NCI-H345 treated with DMSO at 0.1 percent for 48 hours (cell line): ENCODE measurements around the gene PYGO2.

Source experiments
- DNase-seq: peaks from one replicate; lab custom pipeline; 2025; ENCODE audit not compliant: unreplicated experiment; lab: John Stamatoyannopoulos, UW

The PYGO2 gene

DNA sequence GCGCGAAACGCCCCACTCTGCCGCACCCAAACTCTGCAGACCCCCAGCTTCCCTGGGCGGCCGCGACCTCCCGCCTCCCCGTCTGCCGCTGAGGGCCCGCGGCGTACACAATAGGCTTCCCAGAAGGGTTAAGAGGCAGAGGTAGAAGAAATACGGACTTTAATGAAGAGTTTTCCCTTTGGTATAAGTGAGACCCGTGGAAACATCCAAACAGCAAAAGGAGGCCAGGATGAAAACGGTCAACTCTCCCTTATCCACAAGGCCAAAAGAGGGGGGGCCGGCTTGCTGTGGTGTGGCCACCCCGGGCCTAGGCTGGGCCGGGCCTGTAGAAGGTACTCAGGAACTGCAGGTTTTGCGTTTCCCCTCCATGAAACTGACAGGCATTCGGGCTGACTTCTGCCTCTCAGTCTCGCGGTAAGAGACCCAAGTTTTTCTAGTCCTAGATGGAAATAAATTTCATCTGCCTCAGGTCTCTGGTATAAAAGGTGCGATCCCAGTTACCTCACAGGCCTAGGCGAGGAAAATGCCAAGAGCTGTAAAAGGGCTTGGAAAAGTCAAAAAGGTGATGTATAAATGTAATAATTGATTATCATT lies 671 bp upstream of the PYGO2 start:
- DNase-seq: peak; percentile 56

DNA sequence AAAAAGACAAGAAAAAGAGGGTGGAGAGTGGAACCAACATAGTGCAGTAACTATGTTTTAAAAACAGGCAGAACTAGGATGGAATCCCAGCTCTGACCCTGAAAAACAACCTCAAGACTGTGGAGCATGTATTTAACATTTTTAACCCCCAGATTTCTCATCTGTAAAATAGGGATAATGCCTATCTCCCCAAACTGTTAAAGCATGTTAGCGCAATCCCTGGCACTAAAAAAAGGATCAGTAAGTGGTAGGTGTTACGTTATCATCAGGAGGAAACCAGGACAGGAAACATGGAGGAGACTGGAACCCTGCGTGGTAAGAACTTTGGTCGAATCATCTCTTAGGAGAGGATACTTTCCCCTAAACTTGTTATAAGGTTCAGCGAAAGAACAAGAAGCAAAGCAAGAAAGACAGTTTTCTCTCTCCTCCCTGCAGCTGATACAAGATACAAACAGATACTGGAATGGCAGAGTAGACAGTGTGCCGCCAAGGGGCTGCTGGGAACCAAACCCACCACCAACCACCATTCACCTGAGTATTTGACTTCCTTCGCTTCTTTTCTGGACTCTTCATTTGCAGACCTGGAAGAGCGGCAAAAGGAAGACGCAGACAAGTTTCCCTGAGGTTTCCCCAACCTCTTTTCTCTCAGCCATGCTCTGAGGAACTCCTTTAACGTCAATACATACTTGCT lies 991 bp downstream of the PYGO2 start:
- no peak for DNase-seq

DNA sequence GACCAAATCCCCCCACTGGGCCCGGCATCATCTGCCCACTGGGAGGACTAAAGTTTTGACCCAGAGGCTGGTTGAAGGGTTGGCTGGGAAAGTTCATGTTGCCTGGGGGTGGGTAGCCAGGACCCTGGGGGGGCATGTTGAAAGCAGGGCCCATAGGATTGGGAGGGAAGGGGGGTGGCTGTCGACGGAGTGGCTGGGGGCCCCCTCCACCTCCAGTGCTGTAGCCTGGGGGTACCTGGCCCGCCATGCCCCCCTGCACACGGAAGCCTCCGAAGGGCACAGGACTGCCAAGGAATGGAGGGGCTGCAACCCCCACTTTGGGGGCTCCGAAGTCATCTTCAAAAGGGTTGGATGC lies 2.2 kb downstream of the PYGO2 start:
- no peak for DNase-seq

DNA sequence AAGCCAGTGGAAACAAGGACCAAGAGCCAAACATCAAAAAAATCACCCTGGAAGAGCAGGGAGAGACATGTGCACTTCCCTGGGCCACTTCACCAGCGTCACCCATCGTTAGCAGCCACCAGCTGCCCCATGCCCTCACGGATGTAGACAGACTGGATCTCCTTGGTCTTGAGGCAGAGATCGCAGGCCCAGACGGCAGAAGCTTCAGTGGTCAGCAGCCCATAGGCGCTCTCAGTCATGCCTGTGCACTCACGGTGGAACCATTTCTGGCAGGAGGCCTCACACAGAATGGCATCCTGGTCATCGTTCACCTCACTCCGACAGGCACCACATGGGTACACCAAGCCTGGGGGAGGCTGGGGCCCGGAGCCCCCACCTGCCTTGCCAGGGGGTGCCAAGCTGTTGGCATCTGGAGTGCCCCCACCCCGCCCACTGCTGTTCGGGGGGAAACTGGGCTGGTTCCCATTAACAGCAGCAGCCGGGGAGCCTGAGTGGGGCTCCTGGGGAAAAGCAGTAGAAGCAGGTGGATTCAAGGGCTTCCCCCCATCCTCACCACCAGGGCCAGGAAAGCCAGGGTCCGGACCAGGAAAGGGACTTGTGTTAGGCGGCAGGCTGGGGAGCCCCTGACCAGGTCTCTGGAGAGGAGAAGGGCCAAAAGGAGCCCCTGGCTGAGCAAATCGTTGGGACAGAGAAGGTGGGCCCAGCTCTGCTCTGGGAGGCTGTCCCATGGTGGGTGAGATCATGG lies 2.7 kb downstream of the PYGO2 start:
- DNase-seq: no peak

DNA sequence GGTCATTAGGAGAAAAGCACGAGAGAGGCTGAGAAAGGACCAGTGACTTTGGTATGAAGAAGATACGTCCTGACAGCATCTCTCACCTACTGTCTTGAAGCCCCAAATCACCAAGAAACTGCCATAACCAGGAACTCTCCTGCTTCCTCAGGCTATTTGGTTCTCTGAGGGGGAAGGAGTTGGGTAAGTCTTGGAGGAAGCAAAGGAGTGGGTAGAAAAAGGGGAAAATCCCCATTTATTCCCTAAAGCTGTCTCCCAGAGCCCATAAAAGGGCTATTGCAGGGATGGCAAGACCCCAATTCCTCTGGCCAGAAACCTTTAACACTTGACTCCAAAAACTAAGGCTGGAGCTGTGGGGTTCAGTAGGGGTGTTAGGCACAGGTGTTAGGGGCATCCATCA lies 3.5 kb downstream of the PYGO2 start:
- no peak for DNase-seq

DNA sequence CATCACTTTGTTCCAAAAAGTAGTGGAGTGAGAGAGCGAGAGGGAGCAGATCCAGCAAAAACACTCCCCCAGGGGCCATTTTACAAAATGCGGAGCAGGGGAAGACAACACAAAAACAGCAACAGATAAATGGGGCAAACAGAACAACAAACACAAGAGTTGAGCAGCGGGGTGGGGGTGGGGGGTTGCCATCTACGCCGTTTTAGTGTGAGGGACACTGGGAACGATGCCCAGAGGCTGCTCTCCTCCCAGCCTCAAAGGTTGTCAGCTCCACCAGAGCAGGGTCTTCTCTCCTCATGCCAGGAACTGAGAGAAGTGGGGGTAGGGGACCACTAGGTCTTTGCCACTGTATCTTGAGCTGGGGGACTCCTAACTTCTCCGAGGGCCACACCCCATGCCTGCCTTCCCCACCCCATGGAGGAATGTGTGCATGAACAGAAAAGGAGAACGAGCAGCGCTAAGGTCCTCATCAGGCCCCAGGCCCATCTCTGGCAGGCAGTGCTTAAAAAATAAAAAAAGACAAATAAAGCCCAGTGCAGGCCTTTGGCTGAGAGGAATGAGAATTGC lies 4.4 kb downstream of the PYGO2 start:
- DNase-seq: no peak

DNA sequence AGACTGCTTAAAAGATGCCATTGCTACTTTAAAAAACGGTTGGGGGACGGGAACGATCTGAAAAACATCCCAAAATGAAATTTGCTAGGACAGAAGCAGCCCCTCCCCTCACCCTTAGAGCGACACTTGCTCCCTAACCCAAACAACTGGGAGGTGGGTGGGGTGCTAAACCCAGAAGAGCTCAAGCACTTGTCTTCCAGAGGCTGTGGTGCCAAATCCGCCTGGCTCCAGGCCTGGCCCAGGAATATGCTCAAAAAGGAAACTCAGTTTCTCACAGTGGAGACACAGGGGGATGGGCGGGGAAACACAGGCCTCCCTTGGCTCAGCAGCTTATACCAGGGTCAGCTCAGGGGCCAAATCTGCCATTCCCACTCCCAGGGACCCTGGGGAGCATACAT lies 5.0 kb downstream of the PYGO2 start:
- DNase-seq: no peak

DNA sequence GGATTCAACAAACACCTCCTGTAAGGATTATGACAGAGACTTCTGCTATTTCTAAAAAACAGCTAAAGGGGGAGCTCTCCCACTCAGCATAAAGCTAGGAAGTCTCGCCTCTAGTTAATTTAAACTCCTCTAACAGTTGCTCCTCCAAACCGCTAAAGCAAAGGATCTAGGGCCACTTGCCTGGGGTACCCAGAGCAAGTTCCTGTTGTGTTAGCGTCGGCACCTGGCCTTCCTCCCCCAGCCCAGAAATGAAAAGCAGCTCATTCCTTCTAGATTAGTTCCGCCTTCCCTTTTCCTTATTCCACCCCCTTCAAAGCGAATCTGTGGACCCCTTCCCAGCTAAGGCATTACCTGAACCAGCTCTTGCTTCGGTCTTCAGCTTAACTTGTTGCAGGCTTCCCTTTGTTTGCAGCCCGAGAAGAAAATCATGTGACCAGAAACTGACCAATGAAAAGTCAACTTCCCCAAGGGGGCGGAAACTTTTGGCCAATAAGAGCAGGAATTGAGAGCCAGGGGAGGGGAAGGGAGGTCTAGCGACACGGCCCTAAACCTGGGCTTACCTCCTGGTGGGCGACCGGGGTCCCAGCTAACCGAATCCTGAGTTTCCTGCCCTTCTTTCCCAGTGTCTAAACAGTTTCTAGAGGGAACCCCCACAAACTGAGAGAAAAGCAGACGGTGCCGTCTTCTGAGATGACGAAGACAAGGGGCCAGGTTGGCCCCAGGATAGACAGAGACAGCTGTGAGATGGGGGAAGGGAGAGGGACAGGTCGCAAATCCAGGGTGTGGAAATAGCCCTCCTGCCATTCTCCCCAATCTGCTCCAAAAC lies 5.7 kb downstream of the PYGO2 start, which contains the start of gene PBXIP1:
TSS of gene PBXIP1 (minus strand) at position 382 of the 826 bp plus-strand sequence. CDS start 2,378 bp downstream, outside the sequence.
- DNase-seq: peak; percentile 99

DNA sequence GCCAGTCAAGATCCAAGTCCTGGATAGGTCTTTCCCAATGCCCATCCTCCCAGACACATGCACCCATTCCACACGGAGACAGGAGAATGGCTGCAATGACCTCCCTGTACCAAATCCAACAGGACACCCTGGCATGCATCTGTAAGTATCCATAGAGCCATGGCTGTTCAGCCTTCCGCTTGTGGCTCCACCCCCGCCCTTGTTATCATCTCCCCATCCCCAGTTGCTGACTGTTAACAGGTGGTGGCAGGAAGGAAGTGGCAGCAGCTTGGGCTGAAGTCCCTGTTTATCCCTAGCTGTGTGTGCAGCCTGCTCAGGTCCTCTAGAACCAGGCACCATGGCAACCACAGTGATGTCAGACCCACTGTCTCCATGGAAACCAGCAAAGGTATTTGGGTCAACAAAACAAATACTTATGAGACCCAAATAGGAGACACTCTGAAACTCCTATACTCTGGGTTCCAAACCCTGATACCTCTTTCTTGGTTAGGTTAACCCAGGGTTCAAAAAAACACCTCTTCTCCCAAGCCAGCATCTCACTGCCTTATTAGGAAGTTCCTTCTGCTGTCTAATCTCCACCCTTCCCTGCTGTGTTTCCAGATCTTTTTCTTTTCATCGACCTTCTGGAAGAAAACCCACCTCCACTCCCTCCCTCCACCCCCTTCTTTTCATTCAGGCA lies 6.4 kb downstream of the PYGO2 start:
- DNase-seq: peak; percentile 37

DNA sequence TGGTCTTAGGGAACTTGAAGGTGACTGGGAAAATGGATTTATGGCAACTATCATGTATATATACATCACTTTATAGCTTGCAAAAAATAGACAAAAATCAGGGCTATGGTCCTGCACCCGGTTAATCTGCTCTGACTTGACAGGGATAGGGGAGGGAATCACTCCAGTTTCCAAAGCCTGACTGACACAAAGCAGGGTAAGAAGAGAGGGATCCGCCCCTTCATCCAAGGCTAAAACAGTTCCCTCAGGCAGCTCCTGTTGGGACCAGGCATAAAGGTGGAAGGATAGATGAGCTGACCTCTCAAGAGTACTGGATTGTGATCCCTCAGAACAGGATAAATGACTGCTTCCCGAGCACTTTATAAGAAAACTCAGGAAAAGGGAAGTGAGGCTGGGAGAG lies 7.0 kb downstream of the PYGO2 start:
- DNase-seq: no peak

DNA sequence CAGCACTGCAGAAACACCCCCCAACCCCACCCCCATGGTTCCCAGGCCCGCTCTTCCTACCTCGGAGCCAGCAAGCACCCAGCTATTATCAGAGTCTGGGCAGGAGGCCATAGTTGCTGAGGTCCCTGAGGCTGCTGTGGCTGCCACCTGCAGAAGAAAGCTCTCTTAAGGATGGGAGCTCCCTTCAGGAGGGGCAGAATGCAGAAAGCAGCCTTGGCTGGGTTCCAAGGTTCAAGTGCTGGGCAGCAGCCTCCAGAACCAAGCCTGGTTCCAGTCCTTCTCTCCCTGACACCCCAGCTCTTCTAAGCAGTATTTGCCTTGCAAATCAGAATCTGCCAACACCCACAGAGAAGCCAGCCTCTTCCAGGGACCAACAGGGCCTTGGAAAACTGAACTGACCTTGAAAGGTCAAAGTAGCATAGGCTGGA lies 8.0 kb downstream of the PYGO2 start:
- no peak for DNase-seq

DNA sequence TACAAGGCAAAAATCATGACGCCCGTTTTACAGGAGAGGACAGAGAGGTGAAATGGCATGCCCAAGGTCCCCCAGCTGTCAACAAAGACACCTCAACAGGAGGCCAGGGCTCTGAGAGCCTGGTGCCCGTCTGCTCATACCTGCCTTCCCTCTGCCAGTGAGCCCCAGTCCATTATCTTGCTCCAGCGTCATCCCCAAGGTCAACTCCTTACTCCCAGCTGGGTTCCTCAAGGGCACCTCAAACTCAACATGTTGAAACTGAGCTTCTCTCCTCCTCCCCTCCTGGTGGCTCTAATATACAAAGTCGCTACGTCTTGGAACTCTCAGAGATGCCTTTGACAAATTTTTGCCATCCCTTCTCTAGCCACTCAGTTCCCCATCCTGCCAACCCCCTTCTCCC lies 8.9 kb downstream of the PYGO2 start:
- DNase-seq: no peak

DNA sequence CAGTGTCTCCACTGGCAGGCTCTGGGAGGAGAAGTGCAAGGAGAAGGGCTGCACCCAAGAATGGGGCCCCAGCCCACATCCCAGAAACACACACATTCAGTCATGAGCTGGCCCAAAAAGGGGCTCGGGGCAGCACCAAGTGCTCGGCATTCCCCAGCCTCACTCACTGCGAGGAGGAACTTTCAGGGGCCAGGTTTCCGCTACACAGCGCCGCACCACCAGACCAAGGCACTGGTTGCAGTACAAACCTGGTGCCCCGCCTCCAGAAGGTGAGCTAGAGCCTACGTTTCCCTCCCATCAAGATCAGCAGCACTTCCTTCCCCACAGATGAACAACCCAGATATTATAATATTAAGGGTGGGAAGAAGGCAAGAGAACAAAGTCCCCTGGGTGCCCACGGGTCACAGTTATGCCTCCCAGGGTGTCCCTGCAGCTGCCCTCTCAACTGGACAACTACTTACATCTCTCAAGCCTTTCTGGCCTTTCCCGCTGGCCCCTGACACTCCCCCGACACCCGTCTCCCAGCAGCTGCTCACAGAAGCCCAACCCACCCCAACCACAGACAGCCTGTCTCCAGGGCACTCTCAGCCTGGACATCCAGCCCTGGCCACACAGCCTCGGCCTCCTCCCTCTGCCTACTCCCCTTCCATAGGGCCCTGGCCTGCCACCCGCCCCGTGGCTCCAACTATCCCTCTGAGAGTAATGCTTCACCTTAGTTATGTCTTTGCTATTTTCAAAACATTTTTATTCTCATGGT lies 9.5 kb downstream of the PYGO2 start:
- DNase-seq: no peak

DNA sequence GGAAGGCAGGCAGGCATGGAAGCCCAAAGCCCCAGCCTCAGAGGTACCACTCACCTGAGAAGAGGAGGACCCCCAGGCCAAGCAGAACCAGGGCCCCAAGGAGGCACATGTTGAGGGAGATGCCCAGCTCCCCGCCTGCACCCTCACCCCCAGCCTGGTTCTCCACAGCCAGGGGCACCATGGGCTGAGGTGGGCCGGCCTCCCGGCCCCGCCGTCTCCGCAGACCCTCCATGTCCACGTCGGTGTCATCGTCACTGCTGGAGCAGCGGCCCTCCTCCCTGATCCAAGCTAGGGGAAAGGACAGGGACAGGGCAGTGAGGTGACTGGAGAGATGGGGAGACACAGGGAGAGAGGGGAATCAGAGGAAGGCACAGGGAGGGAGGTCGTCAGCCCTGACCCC lies 13.5 kb downstream of the PYGO2 start:
- DNase-seq: no peak

DNA sequence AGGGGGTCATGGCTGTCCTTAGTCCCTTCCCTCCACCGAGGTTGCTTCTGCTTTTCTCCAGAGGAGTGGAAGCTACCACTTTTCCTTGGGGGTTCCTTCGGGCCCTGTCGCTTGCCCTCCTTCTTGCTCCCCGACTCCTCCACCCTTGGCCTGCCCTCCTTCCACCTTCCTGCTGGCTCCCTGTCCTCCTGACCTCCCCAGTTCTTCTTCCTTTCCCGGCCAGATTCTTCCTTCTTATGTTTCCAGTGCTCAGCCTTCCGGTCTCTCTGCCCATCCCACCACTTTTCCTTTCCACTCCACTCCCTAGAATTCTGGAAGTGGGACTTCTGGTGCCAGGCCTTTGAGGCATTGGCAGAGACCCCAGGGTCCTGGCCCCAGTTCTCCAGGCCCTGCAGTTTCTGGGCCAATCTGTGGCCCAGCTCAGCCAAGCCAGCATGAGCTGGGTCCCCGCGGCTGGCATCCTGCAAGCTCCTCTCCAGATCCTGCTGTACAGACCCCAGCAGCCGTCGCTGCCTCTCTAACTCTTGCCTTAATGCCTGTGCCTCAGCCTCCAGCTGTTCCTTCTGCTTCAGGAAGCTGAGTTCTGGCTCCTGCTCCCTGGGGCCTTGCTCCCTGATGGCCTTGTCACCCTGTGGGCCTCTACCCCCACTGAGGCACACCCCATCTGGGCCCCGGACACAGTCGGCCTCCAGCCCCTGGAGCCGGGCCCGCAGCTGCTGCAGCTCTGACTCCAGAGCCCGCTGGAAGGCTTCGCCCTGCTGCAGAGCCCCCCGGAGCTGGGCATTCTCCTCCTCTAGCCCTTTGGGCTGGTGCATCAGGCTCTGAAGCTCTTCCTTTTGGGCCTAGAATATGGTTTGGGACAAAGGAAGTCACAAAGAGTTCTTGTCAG lies 15.4 kb downstream of the PYGO2 start:
- no peak for DNase-seq

DNA sequence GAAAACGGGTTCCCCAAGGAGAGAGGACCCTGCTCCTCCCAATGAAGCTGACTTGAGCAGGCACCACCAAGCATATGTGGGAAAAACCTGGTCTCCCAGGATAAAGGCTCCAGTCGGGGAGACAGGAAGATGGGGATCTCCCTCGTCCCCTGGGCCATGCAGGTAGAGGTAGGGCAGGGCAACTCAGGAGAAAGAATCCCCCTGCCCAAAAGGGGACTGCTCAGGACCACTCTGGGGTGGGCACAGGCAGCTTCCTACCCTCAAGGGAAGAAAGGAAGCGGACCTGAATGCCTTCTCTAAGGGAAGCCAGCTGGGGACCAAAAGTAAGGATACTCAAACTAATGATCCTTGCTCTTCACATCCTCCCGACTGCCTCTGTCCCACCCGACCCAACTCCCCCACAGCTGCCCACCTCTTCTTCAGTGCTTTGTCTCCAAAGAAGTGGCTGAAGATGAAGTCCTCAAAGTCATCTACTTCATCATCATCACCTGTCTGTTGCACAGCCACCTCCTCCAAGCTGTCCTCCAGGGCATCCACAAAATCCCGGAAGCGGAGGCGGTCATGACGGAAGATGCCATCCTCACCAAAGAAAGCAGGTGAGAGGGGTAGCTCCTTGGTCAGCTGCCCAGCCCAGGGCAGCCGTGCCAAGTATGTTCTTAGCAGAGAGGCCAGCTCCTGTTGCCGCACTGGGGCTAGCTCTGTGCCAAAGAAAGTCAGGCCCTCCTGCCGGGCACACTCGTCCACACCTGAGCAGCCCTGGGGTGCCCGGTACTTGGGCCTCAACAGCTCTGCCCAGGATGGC lies 16.2 kb downstream of the PYGO2 start:
- no peak for DNase-seq

DNA sequence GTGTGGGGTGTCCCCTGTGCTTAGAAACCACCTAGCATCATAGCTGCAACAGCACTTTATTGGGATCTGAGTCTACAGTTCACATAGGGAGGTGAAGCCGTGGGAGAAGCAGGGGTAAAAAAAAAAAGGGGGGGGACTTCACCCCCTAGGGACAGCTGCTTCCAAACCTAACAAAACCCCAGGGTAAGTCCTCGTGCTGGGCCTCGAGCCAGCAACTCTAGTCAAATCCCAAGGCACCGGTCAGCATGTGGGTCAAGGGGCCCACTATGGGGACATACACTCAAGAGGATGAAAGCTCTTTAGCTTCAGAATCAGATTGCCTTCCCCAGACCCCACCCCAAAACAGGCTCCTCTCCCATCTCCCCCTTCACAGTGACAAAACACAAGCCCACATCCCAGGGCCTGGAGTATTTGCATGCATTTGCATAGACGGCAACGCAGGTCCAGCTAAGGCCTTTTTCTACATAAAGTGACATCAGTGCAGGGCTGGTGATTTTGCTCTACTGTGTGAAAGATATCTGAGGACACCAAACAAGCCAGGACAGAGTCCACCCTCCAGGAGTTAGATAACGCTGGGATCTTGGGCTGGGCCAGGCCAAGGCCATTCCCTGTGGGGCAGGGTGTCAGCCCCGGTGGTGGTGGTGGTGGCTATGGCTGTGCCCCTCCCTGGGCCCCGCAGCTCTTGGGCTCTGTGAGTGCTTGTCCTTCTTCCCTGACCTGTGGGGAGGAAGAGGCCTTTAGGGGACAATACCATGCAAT lies 17.0 kb downstream of the PYGO2 start:
- DNase-seq: no peak
